Left renal pelvis (tissue), 4 donors: Measurements from ENCODE around the gene SASH1. TPM values are rescaled to one million over a fixed set of nuclear protein-coding genes. Genes with fewer than 3 reads are reported as not detected.

Experiments used
- DNase-seq, 4 donors: peaks; one replicate each; pipeline ENCODE4 v3.0.0-alpha.2; 2013; ENCODE audit warnings: low read depth in 4 of 4, low spot score in 3 of 4
- polyA plus RNA-seq, 4 donors: library from polyadenylated mRNA; unstranded; fragments of 120-200 nt; gene quantifications; one replicate each; pipeline ENCODE4 v1.2.1, GENCODE V29; 2013; ENCODE audit not compliant: insufficient read length in 4 of 4

SASH1 gene
- polyA plus RNA-seq, 4 donors: 20.0 to 34.2 (median 27.9) TPM

DNA sequence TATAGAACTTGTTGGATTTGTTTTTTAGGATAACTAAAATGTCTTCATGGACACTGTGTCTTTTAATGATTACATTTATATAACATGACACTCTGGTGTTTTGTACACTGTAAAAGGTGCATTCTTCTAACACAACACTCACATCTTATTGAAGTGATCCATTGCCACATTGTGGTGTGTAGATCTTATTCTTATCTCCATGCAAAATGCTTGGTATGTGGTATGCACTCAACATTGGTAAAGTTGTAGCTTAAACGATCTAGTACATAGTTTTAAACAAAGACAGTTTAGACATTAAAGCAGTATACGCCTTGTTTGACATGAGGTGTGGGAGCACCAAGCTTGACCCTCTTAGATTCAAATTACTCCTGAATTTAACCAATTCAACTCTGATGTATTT, 84.7 kb downstream of the SASH1 start:
- DNase-seq: no peak

GRCh38 chr6:148429423-148429822, 86.8 kb downstream of the SASH1 start:
- no peak for DNase-seq

DNA sequence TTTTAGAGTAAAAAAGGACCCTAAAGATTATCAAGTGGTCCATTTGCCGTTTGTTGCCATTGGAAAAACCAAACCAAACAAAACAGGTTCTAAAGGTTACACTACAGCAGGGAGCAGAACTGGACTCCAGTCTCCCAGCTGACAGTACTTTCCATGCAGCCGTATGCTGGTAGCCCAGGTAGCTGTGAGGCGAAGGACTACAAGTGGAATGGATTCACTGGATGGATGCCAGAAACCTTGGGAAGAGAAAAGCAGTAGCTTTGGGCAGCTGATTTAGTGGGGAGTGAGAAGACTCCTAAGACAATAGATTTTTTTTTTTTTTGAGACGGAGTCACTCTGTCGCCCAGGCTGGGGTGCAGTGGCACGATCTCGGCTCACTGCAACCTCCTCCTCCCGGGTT, 88.3 kb downstream of the SASH1 start:
- DNase-seq: no peak

- DNase-seq: no peak
Measured at GRCh38 chr6:148431413-148431812, 88.8 kb downstream of the SASH1 start.

DNA sequence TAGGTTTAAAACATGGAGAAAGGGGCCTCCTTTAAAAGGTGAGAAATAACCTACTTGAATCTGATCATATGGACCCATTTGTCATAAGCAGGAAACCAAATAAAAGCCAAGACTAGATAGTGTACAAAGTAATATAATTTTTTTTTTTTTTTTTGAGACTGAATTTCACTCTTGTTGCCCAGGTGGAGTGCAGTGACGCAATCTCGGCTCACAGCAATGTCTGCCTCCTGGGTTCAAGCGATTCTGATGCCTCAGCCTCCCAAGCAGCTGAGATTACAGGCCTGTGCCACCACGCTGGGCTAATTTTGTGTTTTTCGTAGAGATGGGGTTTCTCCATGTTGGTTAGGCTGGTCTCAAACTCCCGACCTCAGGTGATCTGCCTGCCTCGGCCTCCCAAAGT, 89.2 kb downstream of the SASH1 start:
- no peak for DNase-seq

GRCh38 chr6:148432462-148433195, 90.0 kb downstream of the SASH1 start:
- no peak for DNase-seq

DNA sequence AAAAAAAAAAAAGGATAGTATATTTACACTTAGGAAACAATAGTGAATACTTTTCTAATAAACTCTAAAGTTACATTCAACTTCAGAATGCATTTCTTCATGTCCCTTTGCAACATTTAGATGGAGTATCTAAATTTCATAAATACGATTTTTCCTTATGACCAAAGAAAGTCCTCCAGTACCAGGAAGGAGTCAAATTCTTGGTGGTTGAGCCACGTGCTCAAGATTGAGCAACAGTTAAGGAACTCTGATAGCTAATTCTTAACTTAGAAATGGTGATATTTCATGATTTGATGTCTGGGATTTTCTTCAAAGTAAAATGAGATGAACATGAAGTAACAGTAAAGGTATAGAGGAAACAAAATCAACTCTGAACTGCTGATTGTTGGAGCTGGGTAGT, 92.7 kb downstream of the SASH1 start:
- no peak for DNase-seq

DNA sequence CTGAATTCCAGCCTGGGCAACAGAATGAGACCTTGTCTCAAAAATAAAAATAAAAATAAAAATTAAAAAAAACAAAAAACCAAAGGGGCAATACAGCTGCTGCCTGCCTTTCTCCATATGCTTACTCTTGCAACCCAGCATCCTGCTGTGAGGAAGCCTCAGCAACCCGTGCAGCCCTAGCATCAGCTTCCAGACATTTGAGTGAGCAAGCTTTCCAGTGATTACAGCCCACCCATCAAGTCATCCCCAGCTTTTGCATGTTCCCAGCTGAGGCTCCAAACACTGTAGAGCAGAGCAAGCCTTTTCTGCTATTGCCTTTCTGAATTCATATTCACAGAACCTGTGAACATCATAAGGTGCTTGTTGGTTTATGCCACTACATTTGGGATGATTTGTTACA, 93.8 kb downstream of the SASH1 start:
- DNase-seq: no peak

DNA sequence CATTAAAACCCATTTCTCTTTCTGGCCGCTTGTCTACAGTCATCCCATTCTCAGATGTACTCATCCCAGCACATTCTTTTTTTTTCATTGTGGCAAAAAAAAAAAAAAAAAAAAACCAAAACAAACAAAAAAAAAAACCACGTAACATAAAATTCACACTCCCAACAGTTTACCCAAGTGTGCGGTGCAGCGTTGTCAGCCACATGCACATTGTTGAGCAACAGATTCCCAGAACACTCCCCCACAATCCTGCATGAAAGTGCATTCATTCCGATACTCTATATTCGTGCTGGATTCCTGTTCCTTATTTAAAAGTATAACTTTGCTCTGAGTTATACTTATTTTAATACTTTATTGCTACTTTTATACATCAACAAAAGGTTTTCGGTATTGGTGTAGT, 96.0 kb downstream of the SASH1 start:
- no peak for DNase-seq

DNA sequence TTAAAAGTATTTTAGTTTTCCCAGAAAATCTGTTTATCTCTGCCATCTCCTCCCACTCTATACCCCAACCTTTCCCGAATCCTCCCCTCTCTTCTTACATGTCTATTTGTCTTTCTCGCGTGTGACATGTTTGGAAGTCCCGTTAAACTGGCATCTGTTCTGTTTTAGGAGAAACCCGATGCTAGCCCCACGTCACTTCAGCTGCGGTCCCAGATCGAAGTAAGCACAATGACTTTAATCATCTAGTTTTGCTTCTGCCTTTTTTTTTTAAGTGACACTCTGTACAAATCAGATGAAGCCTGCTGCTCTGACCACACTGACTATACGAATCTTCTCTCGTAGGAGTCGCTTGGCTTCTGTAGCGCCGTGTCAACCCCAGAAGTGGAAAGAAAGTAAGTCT, 97.4 kb downstream of the SASH1 start:
- no peak for DNase-seq

DNA sequence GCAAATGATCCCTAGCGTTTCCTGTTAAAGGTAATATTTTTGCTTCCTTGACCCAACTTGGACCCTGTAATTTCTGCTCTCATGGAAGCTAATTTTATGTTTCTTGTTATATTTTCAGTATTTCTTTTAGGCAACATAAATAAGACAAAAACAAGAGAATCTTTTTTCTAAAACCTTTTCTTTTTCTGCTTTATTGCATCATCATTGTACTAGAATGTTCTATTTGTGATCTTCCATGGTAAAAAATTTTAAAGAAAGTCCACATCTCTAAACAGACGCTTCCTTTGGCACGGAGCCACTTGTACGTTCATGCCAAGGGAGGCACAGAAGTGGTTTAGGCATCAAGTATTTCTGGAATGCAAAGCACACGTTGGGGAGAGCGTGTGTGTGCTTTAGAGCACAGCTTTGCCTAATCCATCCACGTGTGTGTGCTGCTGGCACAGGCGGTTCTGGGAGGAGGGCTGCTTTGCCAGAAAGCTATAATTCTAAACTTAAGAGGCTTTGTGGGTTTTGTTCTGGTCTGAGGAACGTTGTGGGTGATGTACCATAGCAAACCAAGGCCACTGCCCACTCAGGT, 98.3 kb downstream of the SASH1 start:
- peak in 2 of 4 donors; percentile 33 to 39 for DNase-seq

DNA sequence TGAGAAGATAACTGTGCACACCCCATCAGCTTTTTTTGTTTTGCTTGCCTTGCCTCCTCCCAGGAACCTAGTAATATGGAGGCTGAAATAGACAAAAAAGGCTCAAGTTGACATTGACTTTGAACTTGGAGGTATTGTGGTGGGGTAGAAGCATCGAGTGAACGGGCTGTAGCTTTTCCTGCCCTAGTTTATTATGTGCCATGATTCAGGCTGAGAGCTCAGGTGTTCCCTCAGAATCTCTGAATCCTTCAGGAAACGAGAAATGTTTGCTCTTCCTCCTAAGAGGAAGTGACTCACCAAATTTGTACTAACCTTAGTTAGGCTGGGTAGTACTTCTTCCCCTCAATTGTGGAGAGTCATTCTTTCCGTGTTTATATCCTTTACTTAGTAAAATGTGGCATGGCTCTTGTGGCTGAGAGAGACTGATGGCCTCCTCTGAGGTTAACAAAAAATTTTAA, 98.8 kb downstream of the SASH1 start:
- DNase-seq: no peak

GRCh38 chr6:148443798-148444560, 101.3 kb downstream of the SASH1 start:
- no peak for DNase-seq

DNA sequence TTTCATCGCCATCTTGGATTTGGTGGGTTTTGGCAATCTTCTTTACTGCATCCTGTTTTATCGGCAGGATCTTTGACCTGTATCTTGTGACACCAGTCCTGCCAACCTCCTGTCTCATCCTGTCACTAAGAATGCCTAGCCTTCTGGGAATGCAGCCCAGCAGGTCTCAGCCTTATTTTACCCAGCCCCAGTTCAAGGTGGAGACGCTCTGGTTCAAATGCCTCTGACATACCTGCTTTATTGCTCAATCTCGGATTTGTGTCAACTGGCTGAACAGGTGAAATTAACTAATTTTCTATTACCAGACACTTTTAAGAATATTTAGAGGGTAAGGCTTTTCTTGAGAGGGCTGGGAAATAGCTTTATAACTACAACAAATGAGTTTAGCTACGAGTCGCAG, 102.5 kb downstream of the SASH1 start:
- DNase-seq: no peak

DNA sequence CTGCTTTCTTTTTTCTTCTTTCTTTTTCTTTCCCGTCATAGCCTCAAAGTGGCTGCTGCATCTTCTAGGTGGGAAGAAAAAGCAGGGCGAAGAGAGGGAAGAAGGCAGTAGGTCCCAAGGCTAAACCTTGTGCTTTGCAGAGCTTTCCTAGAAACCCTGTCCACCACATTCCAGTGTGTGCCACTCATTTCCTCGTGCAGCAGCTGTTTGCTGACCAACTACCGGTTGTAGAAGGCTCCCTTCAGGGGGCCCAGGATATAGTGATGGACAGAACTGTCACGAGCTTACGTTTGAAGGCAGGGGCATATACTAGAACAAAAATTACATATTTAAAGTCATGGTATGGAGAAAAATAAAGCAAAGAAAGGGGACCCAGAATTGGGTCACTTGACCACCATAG, 103.0 kb downstream of the SASH1 start:
- no peak for DNase-seq

DNA sequence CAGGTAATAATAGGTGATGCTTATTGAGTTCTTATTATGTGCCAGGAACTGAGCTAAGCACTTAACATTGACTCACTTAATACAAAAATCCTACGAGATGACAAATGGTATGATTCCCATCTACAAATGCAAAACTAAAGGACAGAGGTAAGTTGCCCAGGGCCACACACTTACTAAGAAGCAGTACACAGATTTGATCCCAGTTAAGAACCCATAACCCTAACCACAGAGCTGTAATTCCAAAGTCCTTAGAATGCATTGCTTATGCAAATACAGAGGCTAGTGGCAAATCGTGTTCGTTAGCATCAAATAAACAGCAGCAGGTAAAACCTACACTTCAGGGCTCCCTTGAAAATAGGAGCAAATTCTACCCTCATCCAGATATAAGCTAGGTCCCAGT, 104.0 kb downstream of the SASH1 start:
- no peak for DNase-seq

GRCh38 chr6:148447521-148448230, 105.0 kb downstream of the SASH1 start:
- DNase-seq: no peak

- no peak for DNase-seq
Measured at GRCh38 chr6:148448369-148449012, 105.9 kb downstream of the SASH1 start.

GRCh38 chr6:148450866-148451265, 108.2 kb downstream of the SASH1 start:
- DNase-seq: no peak

GRCh38 chr6:148451690-148452089, 109.1 kb downstream of the SASH1 start:
- DNase-seq: no peak

- DNase-seq: no peak
Measured at GRCh38 chr6:148452876-148453275, 110.2 kb downstream of the SASH1 start.
